ENCODE data around the gene FHOD3.

DNA sequence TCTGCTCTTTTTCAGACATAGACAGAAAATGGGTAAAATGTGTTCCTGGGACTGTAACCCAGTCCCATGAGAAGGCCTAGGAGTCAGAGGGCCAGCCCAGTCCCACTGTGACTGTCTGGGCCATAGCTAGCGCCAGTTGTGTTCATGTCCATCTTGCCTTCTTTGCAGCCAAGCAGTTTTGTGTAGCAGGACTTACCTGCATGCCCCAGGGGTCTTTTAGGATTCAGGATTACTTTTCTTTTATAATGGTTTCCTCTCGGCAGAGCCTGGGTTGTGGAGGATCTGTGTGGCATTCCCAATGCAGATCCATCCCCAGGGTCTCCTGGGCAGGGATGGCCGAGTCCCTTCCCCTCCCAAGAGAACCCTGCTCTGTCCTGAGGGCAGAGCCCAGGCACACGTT, 90.8 kb downstream of the FHOD3 start:
- TF ChIP-seq POLR2A (IDR thresholded peaks at IDR 0.05; ENCODE audit: low read depth, low read length) (no peak), MXI1 (IDR thresholded peaks at IDR 0.05; ENCODE audit: borderline replicate concordance, low read depth, low read length) (no peak), CEBPB (IDR thresholded peaks at IDR 0.05; ENCODE audit: low read depth, low read length) (no peak), MAZ (IDR thresholded peaks at IDR 0.05; ENCODE audit: borderline replicate concordance, low read depth, low read length) (no peak), CHD1 (IDR thresholded peaks at IDR 0.05; ENCODE audit: low read depth, low read length) (no peak), RCOR1 (IDR thresholded peaks at IDR 0.05; ENCODE audit: insufficient replicate concordance, low read length) (no peak), SMC3 (IDR thresholded peaks at IDR 0.05; ENCODE audit: low read depth, low read length) (no peak), RFX5 (IDR thresholded peaks at IDR 0.05; ENCODE audit: low read depth, low read length) (no peak), FOS (IDR thresholded peaks at IDR 0.05; ENCODE audit: low read depth, low read length) (no peak), USF2 (IDR thresholded peaks at IDR 0.05; ENCODE audit: low read depth, low read length) (no peak), RAD21 (IDR thresholded peaks at IDR 0.05; ENCODE audit: low read length) (no peak), NFE2L2 (IDR thresholded peaks at IDR 0.05; ENCODE audit: low read depth, low read length) (no peak)
- TF ChIP-seq, protein P1, sequence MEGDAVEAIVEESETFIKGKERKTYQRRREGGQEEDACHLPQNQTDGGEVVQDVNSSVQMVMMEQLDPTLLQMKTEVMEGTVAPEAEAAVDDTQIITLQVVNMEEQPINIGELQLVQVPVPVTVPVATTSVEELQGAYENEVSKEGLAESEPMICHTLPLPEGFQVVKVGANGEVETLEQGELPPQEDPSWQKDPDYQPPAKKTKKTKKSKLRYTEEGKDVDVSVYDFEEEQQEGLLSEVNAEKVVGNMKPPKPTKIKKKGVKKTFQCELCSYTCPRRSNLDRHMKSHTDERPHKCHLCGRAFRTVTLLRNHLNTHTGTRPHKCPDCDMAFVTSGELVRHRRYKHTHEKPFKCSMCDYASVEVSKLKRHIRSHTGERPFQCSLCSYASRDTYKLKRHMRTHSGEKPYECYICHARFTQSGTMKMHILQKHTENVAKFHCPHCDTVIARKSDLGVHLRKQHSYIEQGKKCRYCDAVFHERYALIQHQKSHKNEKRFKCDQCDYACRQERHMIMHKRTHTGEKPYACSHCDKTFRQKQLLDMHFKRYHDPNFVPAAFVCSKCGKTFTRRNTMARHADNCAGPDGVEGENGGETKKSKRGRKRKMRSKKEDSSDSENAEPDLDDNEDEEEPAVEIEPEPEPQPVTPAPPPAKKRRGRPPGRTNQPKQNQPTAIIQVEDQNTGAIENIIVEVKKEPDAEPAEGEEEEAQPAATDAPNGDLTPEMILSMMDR (conservative IDR thresholded peaks at IDR 0.05; ENCODE audit: low read depth, low read length) = no peak

Data from IMR-90 (cell line).